HG03378 (cell line): ENCODE measurements around the gene QRFPR.
"Not testable (repeated sequence)": the region's sequence is repeated elsewhere in the genome, so short reads cannot be mapped to it uniquely, and the experiment has no call there.

Experiments used
- ATAC-seq: cut with Tn5 transposase; IDR thresholded peaks from one replicate; pipeline ENCODE4 v1.9.1; 2021; ENCODE audit warnings: mild to moderate bottlenecking, moderate library complexity; ENCODE audit not compliant: unreplicated experiment

Gene QRFPR

GRCh38 chr4:121380776-121381462, at the start of gene QRFPR:
Gene QRFPR (minus strand): TSS chr4:121381018. CDS start chr4:121380647, 371 bp downstream.
- ATAC-seq: no peak

DNA sequence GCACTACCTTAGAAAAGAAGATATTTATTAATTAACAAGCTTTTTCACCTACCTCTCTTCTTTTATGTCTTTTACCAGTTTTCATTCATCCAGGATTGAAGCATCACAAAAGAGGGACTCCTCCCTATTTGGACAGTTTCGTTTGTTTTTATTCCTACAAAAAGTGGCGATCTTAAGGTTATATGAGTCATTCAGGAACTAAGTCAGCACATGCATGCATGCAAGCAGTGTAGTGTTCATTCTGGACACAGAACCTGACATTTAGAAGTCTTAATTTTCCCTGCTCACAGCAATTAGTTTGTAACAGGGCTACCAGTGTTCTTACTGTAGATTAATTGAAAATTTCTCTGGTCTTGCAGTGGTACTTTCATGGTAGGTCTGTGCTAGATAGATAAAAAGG, 47.9 kb upstream of the QRFPR start:
- ATAC-seq: no peak

- no peak for ATAC-seq
Measured at GRCh38 chr4:121421594-121421993, 40.8 kb upstream of the QRFPR start.

GRCh38 chr4:121411151-121411744, 30.4 kb upstream of the QRFPR start:
- no peak for ATAC-seq

DNA sequence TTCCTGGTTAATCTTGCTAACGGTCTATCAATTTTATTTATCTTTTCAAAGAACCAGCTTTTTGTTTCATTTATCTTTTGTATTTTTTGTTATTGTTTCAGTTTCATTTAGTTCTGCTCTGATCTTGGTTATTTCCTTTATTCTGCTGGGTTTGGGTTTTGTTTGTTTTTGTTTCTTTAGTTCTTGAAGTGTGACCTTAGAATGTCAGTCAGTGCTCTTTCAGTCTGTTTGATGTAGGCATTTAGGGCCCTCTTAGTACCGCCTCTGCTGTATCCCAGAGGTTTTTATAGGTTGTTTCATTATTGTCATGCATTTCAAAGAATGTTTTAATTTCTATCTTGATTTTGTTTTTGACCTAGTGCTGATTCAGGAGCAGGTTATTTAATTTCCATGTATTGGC, 27.7 kb upstream of the QRFPR start:
- ATAC-seq: not testable (repeated sequence)

- no peak for ATAC-seq
Measured at GRCh38 chr4:121400632-121401031, 19.8 kb upstream of the QRFPR start.

- ATAC-seq: no peak
Measured at GRCh38 chr4:121397941-121398601, 17.3 kb upstream of the QRFPR start.

GRCh38 chr4:121397434-121397833, 16.6 kb upstream of the QRFPR start:
- no peak for ATAC-seq

DNA sequence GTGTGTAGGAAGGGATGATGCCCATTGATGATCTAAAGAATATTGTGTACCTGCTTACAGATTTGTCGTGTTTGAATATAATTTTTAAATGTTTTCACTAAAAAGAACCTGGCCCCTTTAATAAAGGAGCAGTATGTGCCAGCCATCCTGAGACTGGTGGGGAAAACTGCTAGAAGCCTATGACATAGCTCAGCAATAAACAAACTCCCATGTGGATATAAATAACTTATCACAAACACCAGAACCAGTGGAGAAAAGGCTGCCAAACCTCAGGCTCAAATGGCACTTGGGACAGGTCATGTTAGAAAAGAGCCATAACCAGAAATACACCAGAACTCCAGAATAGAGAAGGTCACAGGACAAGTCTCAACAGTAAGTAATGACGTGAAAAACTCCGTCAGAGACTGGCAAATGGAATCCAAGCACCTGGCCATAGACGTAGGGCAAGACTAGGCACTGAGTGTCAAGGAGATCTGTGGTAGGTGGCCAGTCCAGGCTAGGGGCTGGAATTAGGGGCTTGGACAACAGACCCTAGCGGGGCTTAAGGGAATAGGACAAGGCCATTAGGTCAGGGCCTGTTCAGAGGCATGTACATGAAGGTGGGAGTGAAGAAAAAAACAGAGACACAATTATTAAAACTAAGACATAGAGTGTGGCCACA, 11.7 kb upstream of the QRFPR start:
- no peak for ATAC-seq

DNA sequence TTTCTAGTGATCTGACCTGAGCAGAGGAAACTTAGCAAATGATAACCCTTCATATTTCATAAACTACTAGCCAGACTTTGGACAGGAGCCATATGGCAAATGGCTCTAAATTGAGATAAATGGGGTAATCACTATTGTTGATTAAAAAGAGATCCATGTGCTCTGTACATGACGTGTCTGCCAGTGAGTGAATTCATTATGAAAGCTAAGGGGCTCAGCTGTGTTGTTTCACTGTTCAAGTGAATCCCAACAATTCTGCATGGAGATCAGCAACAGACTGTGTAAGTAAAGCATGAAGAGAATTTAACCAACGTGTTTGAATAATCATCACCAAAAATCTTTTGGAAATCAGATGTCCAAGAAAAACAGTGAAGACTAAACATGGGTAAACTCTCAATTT, 9.5 kb upstream of the QRFPR start:
- ATAC-seq: no peak

DNA sequence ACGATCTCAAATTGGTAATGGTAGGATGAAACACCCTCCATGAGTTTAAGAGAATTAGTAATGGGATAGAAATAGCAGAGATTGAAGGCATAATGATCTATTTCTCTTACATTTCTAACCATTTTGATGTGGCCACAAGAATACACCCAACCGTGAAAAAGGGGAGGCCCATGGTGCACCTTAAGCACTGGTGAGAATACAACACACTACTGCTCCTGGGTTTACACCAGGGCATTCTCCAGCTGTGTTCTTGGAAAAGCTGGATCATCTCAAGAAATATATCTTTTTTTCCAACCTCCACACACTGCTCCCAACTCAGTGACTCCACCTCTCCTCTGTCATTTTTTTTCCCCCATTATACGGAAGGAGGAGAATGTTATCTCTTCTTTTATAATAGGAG, 1.5 kb downstream of the QRFPR start:
- no peak for ATAC-seq

DNA sequence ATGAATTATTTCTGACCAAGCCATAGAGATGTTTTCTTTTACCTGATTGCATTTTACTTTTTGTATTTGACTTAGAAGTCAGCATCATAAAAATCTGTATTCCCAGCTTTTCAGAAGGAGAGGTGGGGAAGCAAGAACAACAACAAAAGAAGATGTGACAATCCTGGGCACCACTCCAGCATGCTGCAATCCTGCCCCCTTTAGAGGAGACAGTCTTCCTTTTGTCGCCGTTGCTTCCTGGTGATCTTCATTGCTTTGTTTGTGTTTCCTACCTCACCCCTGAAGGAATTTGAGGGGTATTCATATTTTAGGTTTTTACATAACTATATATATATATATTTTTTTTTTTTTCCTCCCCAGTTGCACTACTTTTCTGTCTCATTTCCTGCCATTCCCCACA, 3.7 kb downstream of the QRFPR start:
- no peak for ATAC-seq

- ATAC-seq: no peak
Measured at GRCh38 chr4:121376556-121376955, 4.3 kb downstream of the QRFPR start.

DNA sequence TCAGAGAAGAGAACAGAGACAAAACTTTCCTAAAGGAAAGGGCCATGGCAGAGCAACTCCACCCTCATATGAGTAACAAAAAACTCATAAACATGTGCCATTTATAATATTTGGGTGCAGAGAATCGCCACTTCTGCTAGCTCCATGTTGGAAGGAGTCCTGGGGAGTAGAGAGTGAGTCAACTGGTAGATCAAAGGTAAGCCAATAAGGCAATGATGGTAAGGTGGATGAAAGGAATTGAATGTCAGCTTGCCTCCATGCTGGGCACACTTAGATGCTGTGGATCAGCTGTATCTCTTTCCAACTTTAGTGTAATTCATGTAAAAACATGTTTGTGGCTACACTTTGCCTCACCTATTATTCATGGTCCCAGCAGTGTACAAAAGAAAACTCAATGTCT, 4.7 kb downstream of the QRFPR start:
- ATAC-seq: no peak

GRCh38 chr4:121375262-121375661, 5.6 kb downstream of the QRFPR start:
- ATAC-seq: no peak

DNA sequence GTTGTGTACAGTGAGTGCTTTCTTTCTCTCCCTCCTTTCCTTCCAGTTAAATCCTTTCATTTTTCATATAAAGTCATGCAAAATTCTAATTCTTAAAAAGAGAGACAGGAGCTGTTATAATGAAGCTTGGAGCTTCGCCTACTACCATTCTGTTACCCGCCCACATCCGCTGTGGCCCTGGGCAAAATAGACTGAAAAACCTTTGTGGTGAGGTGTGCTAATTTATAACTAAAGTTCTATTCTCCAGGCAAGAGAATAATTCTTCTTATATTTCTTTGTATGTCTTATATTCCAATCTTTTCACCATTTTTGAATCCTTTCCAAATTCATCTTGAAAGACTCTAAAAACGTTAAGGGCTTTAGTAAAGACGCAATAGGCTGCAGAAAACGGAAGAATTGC, 7.0 kb downstream of the QRFPR start:
- no peak for ATAC-seq

DNA sequence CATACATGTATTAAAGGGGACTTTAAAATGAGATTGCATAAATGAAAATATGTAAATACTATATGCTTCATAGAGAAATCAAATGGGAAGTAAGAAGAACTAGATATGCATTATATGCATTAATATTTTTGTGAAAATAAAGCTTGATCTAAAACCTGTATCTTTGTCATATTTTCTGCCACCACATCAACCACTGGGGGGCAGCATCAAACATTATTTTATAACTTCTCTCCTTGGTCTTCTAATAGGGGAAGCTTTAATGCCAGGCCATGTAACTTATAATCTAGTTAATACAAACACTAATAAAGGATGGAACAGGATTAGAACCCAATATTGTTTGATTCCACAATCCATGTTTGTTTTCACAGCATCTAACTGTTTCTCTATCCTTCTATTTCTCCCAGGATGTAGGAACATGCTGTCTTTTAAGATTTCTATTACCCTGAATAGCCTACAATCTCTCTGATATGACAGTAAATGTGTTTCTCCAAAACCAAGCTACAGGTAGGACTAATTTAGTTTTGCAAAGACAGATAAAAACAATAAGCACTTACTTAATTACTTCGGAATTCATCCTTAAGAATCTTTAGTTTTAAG, 10.0 kb downstream of the QRFPR start:
- peak; percentile 48 for ATAC-seq

DNA sequence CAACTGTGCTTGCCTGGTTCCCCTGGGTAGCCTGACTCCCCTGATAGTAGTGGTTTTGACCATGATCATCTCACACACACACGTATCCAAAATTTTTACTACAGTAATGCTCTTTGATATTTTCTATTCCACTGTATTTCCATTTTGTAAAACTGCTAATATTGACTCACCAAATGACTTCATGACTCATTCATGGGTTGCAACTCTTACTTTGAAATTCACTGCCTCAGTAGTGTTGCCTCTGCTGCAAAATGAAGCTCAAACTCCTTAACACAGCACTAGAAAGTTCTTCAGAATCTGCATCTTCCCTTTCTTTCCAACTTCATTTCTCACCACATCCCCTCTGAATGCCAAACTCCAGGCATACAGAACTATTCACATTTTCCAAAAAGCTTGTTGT, 20.3 kb downstream of the QRFPR start:
- ATAC-seq: no peak

DNA sequence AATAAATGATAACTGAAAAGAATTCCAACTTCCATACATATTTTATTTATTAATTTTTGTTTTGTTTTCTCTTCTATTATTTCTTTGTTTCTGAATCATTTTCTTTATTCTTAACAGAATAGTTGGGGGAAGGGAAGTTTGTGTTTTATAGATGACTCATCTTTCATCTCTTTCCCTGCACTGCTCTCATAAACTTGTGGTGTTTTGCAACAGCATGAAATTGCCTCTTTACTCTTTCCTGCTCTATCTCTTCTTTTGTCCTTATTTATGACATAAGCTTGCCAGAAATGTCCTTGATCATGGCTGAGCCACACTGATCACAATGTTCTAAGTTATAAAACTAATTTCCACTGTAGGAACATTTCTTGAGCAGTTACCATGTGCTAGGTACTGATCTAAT, 22.3 kb downstream of the QRFPR start:
- no peak for ATAC-seq

DNA sequence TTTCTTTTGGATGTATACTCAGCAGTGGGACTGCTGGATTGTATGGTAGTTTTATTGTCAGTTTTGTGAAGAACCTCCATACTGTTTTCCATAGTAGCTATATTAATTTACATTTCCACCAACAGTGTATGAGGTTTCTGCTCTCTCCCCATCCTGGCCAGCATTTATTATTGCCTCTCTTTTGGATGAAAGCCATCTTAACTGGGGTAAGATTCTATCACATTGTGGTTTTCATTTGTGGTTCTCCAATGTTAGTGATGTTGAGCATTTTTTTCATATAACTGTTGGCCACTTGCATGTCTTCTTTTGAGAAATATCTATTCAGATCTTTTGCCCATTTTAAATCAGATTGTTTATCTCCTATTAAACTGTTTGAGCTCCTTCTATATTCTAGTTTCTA, 27.6 kb downstream of the QRFPR start:
- ATAC-seq: no peak

DNA sequence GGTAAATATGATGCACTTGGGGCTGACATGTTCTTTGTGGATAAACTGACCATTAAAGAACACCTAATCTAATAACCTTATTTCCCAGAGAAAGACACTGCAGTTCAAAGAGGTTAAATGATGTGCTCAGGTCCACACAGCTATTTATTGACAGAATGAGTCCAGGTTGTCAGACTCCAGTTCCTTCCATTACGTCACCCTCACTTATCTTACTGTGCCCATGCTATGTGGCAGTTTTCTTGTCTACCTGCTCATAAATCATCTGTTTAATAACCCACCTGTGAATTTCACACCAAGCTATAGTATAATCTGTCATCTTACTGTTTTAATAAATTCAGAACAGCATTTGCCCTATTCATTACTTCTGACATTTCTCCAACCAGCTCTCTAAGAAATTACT, 36.7 kb downstream of the QRFPR start:
- ATAC-seq: no peak
